CD4-positive, alpha-beta T cell treated with Interleukin-15 for 1 hour (primary cell): ENCODE measurements around the gene EIF2AK3.
"Not testable (repeated sequence)": the region's sequence is repeated elsewhere in the genome, so short reads cannot be mapped to it uniquely, and the experiment has no call there.

Experiments
- DNase-seq: peaks from one replicate; pipeline ENCODE4 v3.0.0-alpha.2; 2020

The EIF2AK3 gene

DNA sequence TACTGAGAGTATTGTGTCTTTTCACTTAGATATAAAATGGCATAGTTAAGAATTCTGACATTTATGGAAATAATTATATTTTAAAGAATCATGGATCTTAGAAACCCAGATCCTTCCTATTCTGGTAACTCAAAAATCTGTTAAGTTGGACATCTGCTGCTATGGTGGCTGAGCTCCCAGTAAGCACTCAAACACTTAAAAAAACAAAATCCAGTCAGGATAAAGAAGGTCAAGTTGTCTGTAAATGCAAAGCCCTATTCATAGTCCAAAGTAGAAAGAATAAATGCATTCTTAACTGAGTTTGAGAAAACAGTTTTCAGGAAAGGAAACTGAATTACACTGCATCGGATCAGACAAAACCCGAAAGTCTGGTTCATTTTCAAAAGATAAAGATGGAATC is 35.6 kb downstream of the EIF2AK3 start:
- DNase-seq, result no peak

DNA sequence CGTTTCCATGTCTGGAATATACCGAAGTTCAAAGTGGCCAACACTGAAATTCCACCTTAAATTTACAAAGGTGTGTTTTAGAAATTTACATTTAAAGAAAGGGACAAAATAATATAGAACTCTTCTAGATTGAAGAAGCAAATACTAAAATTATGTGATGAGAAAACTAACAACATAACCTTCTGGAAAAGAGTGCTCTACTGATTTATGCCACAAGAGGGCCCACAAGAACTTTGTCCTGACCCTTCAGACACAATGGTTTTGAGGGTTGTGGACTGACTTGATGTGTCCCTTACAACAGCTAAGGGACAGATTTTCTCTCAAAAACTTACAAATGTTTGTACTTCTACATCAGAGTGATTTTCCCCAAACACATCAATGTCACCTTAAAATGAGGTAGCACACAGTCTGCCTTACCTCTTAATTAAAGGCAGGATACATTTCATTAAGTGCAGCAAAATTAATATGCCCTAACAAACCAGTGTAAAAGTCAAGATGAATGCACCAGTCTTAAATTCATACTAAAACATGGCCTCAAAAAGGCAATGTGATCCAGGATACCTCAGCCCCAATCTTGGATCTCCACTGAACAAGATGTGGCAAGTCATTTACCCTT is 36.2 kb downstream of the EIF2AK3 start:
- DNase-seq, result peak; percentile 35

DNA sequence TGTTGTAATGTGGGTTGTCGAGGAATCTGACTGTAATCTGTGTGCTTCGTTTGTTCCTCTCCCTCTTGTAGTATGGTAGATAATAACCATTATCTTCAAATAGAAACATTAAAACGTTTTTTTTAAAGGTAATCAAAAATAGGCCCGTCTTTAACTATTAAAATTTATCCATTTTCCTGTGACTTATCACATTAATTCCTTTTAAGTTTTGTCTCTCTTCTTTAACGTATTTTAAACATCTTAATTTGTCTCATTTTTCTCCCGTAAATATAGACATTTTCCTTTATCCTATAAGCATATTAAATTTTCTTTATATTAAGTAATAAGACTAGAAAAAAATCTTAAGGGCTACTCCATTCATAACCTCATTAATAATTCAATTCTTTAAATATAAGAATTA is 41.3 kb downstream of the EIF2AK3 start:
- DNase-seq, result no peak

DNA sequence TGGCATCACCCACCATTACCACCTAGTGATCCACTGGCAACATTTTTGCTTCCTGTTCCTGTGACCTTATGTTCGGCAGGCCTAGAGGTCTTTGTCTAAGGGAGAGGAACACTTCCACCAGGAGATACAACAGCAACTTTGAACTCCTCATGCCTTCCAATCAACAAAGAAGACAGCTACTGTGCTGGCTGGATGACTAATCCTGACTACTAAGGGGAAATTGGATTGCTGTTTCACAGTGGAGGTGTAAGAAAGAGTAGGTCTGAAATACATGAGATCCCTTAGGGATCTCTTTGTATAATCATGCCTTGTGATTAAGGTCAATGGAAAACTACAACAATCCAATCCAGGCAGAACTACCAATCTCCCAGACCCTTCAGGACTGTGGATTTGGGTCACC is 45.2 kb downstream of the EIF2AK3 start:
- no peak for DNase-seq

GRCh38 chr2:88580088-88580487 is 47.2 kb downstream of the EIF2AK3 start:
- DNase-seq, result no peak

- no peak for DNase-seq
Observed at GRCh38 chr2:88575630-88576029, 51.6 kb downstream of the EIF2AK3 start.

GRCh38 chr2:88575051-88575450 is 52.2 kb downstream of the EIF2AK3 start:
- no peak for DNase-seq

- DNase-seq, result no peak
Observed at GRCh38 chr2:88574445-88574844, 52.8 kb downstream of the EIF2AK3 start.

DNA sequence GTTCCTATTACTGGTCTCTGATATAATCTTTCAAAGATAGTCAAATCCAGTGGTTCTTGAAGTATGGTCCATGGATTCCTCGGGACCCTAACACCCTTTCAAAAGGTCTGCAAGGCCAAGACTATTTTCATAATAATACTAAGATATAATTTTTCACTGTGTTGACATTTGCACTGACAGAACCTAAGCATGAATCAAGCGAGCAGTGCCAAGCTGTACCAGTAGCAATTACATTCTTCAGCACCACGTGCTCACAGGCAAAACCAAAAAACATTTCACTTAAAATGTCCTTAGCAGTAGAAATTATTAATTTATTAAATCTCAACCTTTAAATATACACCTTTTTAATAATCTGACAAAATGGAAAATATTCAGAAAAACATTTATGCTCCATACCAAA is 59.1 kb downstream of the EIF2AK3 start:
- no peak for DNase-seq

DNA sequence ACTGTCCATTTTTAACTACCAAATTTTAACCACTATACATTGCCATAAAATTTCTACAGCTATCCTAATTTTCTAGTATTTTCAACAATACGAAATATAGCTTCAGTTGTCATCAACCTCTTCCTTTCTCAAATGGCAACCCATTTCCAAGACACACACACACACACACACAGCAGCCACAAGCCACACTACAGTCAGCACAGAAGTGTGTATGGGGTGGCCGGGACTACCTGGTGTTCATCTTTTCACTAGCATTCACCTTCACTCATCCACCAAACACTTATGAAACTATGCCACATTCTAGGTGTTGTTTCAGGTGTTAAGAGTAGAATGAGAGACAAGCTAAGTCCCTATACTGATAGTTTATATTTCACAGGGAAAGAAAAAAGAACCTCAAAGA is 62.9 kb downstream of the EIF2AK3 start:
- DNase-seq, result no peak

- DNase-seq, result no peak
Observed at GRCh38 chr2:88563129-88563528, 64.1 kb downstream of the EIF2AK3 start.

GRCh38 chr2:88561646-88562388 is 65.4 kb downstream of the EIF2AK3 start:
- DNase-seq, result no peak

GRCh38 chr2:88560619-88561307 is 66.5 kb downstream of the EIF2AK3 start:
- no peak for DNase-seq

- no peak for DNase-seq
Observed at GRCh38 chr2:88557290-88557689, 70.0 kb downstream of the EIF2AK3 start.

DNA sequence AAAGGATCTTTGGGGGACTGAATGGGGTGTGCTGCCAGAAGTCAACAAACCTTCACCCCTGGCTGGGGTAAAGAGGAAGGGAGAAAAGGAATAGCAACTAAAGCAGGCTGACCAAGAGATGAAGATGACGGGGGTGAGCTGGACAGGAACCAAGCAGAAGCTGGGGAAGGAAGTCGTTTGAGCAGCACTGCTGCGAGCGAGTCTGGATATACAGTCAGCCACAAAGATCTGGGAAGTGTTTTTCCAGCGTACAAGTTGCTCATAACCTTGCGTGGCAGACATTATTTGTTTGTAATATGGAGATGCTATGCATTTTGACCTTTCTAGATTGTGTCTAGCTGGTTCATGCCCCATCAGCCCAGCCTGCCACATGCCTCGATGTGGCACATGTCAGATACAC is 71.2 kb downstream of the EIF2AK3 start:
- DNase-seq, result no peak

- no peak for DNase-seq
Observed at GRCh38 chr2:88554189-88554588, 73.1 kb downstream of the EIF2AK3 start.

DNA sequence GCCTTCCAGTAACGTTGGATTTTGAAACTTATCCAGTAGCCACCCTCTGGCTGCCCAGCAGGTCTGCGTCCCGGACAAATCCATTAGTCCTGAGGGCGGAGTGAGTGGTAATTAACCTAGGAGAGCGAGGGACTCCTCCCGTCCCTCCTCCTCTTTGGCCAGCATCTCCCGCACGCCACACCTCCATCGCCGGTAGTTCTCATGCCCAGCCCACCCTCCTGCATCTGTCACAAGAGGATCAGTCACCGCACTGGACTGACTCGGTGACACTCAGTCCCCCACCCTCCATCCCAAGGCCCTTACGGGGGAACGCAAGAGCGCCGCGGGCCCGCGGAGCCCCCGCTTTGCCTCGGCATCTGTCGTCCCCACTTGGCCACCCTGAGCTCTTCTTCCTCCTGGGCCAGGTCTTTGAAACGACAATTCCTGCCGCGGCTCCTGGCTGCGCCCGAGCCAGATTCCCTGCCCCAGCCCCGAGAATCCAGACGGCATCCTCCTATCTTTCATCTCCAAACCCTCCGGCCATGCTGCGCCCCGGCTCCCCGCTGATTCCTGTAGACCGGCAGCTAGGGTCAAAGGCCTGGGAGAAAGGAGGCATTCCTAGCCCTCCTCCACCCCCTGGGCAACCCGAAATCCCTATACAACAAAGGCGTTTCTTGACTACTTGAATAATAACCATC is 77.5 kb downstream of the EIF2AK3 start:
- no peak for DNase-seq

DNA sequence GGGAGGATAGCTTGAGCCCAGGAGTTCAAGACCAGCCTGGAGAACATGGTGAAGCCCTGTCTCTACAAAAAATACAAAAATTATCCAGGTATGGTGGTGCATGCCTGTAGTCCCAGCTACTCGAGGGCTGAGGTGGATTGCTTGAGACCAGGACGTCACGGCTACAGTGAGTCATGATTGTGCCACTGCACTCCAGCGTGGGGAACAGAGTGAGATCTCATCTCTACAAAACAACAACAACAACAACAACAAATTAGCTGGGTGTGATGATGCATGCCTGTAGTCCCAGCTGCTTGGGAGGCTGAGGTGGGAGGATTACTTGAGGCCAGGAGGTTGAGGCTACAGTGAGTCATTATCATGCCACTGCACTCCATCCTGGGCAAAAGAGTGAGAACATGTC is 81.0 kb downstream of the EIF2AK3 start:
- not testable (repeated sequence) for DNase-seq

GRCh38 chr2:88545118-88545517 is 82.1 kb downstream of the EIF2AK3 start:
- no peak for DNase-seq

- no peak for DNase-seq
Observed at GRCh38 chr2:88543541-88544057, 83.7 kb downstream of the EIF2AK3 start.

- no peak for DNase-seq
Observed at GRCh38 chr2:88542668-88543067, 84.6 kb downstream of the EIF2AK3 start.

- DNase-seq, result no peak
Observed at GRCh38 chr2:88540346-88540745, 86.9 kb downstream of the EIF2AK3 start.

- no peak for DNase-seq
Observed at GRCh38 chr2:88538362-88538917, 88.8 kb downstream of the EIF2AK3 start.
